A549 (cell line): Measurements from ENCODE around the gene FOSL2. TPM values are rescaled to one million over a fixed set of nuclear protein-coding genes. Genes with fewer than 3 reads are reported as not detected.

Experiments
- ATAC-seq, 2 experiments: fragments of 200-7000 bp in 1 of 2; fragments of >200 bp in 1 of 2; cut with Nextera tagmentation in 1 of 2; cut with Tn5 transposase in 1 of 2; 3 replicates each; pipeline versions ENCODE4 v1.8.0 to v1.9.1; 2018 to 2020; ENCODE audit warnings: mild to moderate bottlenecking in 1 of 2, moderate library complexity in 1 of 2
- CTCF ChIA-PET: fragments of 300-600 bp; sonication (Branson Sonifier 250); formaldehyde crosslinking; extraction: SDS; loops from one replicate; lab custom pipeline; 2021; ENCODE audit warnings: antibody characterized with exemption, inconsistent platforms; lab: Yijun Ruan, JAX
- POLR2A ChIA-PET: fragments of 350-600 bp; formaldehyde crosslinking; extraction: SDS; loops from one replicate; lab custom pipeline; 2021; ENCODE audit warnings: antibody characterized with exemption, inconsistent platforms; lab: Yijun Ruan, JAX
- DNase-seq, 2 experiments: peaks; one replicate each; pipeline versions ENCODE4 v3.0.0 to v3.0.0-alpha.2; 2011 to 2016; ENCODE audit warnings: low read depth in 1 of 2, low spot score in 1 of 2
- FAIRE-seq: peaks from 2 replicates; lab custom pipeline; 2011; peaks lifted over from hg19 to GRCh38; lab: Jason Lieb, UNC
- H3K27ac ChIP-seq, 2 experiments: fragments of >200 bp; sonication (Bioruptor Twin); formaldehyde crosslinking; 3 replicates each; pipeline ENCODE4 v1.5.1; 2016 to 2017
- H3K4me1 ChIP-seq: fragments of >200 bp; sonication (Bioruptor Twin); formaldehyde crosslinking; 3 replicates; pipeline ENCODE4 v1.6.1; 2016
- H3K4me2 ChIP-seq: fragments of >200 bp; sonication (Bioruptor Twin); formaldehyde crosslinking; 3 replicates; pipeline ENCODE4 v1.6.1; 2016
- H3K4me3 ChIP-seq: fragments of >200 bp; sonication (Bioruptor Twin); formaldehyde crosslinking; 3 replicates; pipeline ENCODE4 v1.5.1; 2016
- H3K9me3 ChIP-seq: fragments of >200 bp; sonication (Bioruptor Twin); formaldehyde crosslinking; 3 replicates; pipeline ENCODE4 v1.6.1; 2016
- BHLHE40 ChIP-seq: IDR thresholded peaks from 2 replicates; pipeline ENCODE4 v1.6.1; 2012; ENCODE audit warnings: low read depth, low read length, inconsistent platforms
- CBX8 ChIP-seq: fragments of 200-600 bp; sonication (generic); IDR thresholded peaks from 2 replicates; pipeline ENCODE4 v1.6.1; 2016
- EHMT2 ChIP-seq: fragments of 200-600 bp; sonication (generic); IDR thresholded peaks from 2 replicates; pipeline ENCODE4 v1.6.1; 2016; ENCODE audit warnings: antibody characterized with exemption, low read depth, mild to moderate bottlenecking, moderate library complexity
- FOSB ChIP-seq: fragments of 250-450 bp; sonication (Bioruptor Pico); IDR thresholded peaks from 2 replicates; pipeline ENCODE4 v1.5.0; 2020; ENCODE audit warnings: mild to moderate bottlenecking, moderate library complexity
- FOXS1 ChIP-seq: fragments of 250-450 bp; sonication (Bioruptor Pico); IDR thresholded peaks from 2 replicates; pipeline ENCODE4 v1.5.0; 2020; ENCODE audit warnings: mild to moderate bottlenecking, moderate library complexity
- GATA3 ChIP-seq: IDR thresholded peaks from 2 replicates; pipeline ENCODE4 v1.6.1; 2012; ENCODE audit warnings: borderline replicate concordance
- HDAC2 ChIP-seq: fragments of 200-600 bp; sonication (generic); IDR thresholded peaks from 2 replicates; pipeline ENCODE4 v1.6.1; 2016
- HOXB5 ChIP-seq: fragments of 250-450 bp; sonication (Bioruptor Pico); IDR thresholded peaks from 2 replicates; pipeline ENCODE4 v1.5.0; 2020; ENCODE audit warnings: mild to moderate bottlenecking, moderate library complexity
- MYC ChIP-seq: IDR thresholded peaks from 2 replicates; pipeline ENCODE4 v1.6.1; 2012; ENCODE audit warnings: mild to moderate bottlenecking, inconsistent platforms, low read length, improper control_type of control experiment, borderline replicate concordance
- NPAS2 ChIP-seq: fragments of 250-450 bp; sonication (Bioruptor Pico); IDR thresholded peaks from 2 replicates; pipeline ENCODE4 v1.8.0; 2022; ENCODE audit warnings: mild to moderate bottlenecking, moderate library complexity, borderline replicate concordance
- NR3C1 ChIP-seq: fragments of >200 bp; sonication (Bioruptor Twin); formaldehyde crosslinking; IDR thresholded peaks from 3 replicates; pipeline ENCODE4 v1.6.1; 2017
- PHF8 ChIP-seq: fragments of 200-600 bp; sonication (generic); IDR thresholded peaks from 2 replicates; pipeline ENCODE4 v1.6.1; 2016; ENCODE audit warnings: low read depth, mild to moderate bottlenecking, antibody characterized with exemption, moderate library complexity, borderline replicate concordance
- POLR2A ChIP-seq: IDR thresholded peaks from 2 replicates; pipeline ENCODE4 v1.6.1; 2012; ENCODE audit warnings: mild to moderate bottlenecking, low read length
- SMC3 ChIP-seq: fragments of >200 bp; sonication (Bioruptor Twin); formaldehyde crosslinking; IDR thresholded peaks from 3 replicates; pipeline ENCODE4 v1.6.1; 2018; ENCODE audit warnings: inconsistent platforms
- SREBF2 ChIP-seq: fragments of 450-650 bp; IDR thresholded peaks from 2 replicates; pipeline ENCODE4 v1.6.1; 2014; ENCODE audit warnings: mild to moderate bottlenecking, moderate library complexity
- TFCP2L1 ChIP-seq: fragments of 250-450 bp; sonication (Bioruptor Pico); IDR thresholded peaks from 2 replicates; pipeline ENCODE4 v1.5.0; 2021; ENCODE audit warnings: mild to moderate bottlenecking
- ZFP36 ChIP-seq: fragments of 450-650 bp; IDR thresholded peaks from 2 replicates; pipeline ENCODE4 v1.6.1; 2014; ENCODE audit warnings: borderline replicate concordance; ENCODE audit not compliant: partially characterized antibody
- ZNF302 ChIP-seq: fragments of 250-450 bp; sonication (Bioruptor Pico); IDR thresholded peaks from 2 replicates; pipeline ENCODE4 v1.9.0; 2021; ENCODE audit warnings: inconsistent platforms, mild to moderate bottlenecking, moderate library complexity
- WGBS: methylation state at CpG from one replicate; pipeline ENCODE4 v1.1.6; 2017; ENCODE audit errors: missing lambda C conversion rate; 5-methylcytosine and 5-hydroxymethylcytosine counted together
- polyA plus RNA-seq, 4 experiments: library from polyadenylated mRNA; depleted of rRNA in 3 of 4; stranded (reverse); fragments of >200 nt; fragmentation: RNase III in 1 of 4; extraction: RNeasy Plus Mini Kit Qiagen cat#74134 plus additional on column Dnase treatment in 1 of 4; gene quantifications; 2 replicates in 3 of 4; 3 replicates in 1 of 4; pipeline ENCODE4 v1.2.3, GENCODE V29; 2011 to 2017
- TF ChIP-seq, protein P1 (sequence below): IDR thresholded peaks from 2 replicates; pipeline ENCODE4 v1.6.1; 2012; ENCODE audit warnings: low read depth, borderline replicate concordance
- TF ChIP-seq, protein P2 (sequence below): IDR thresholded peaks from 2 replicates; pipeline ENCODE4 v1.6.1; 2012
- TF ChIP-seq, protein P3 (sequence below): fragments of 200-600 bp; sonication (generic); IDR thresholded peaks from 2 replicates; pipeline ENCODE4 v1.6.1; 2016; ENCODE audit warnings: antibody characterized with exemption, mild to moderate bottlenecking, moderate library complexity
- TF ChIP-seq, protein P4 (sequence below): fragments of 150-350 bp; IDR thresholded peaks from 2 replicates; pipeline ENCODE4 v1.6.1; 2014; ENCODE audit warnings: low read depth, mild to moderate bottlenecking, low read length
- TF ChIP-seq, protein P5 (sequence below): fragments of >200 bp; sonication (Bioruptor Twin); formaldehyde crosslinking; IDR thresholded peaks from 3 replicates; pipeline ENCODE4 v1.5.1; 2016

Gene FOSL2
- polyA plus RNA-seq, 2 of the 4 experiments (the other 2 are of a cell fraction), result 45.7 to 73.4 TPM

DNA sequence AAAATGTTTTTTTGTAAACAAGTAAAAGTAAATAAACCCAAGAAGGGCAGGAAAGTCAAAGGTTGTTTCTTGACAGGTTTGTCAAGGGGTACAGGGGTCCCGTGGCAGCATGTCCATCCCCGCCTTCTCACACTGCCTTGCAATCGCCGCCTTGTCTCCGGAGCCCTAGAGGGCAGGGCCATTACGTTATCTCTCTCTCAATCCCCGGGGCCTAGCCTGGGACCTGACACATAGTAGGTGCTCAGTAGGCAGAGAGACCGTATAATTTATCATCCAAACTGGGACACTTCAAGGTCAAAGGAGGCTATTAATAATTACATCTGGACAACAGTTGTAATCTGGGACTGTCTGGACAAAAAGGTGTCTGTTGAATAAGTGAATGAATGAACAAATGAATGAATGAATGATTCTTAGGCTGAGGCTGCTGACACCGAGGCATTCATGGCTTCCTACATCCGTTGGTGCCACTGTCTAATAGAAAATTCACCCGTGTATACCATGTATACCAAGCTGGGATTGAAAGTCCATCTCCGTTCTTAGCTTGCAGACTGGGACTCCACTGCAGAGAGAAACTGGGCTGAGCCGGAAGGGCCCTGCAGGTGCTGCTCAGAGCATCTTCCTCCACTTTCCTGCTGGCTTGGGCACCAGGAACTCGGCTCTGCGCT is 58.4 kb downstream of the FOSL2 start:
- 88% methylated on average over 15 of the region's 15 CpGs for WGBS
- CTCF ChIA-PET, result interaction anchor here (1.0 to 2.3 kb wide), 2 partner anchors 43 to 767 kb away, joined by 3 to 9 read pairs; no protein-coding TSS in a partner anchor
- Histone ChIP-seq H3K4me2 (no peak overlapping the region), H3K4me1 (peaks cover 60% of the 10 kb centered on the region), H3K4me3 (no peak overlapping the region), H3K9me3 (no peaks in the 10 kb centered on the region), H3K27ac (peak overlapping the region; percentile 70 to 87; a peak in 5 of 6 replicates)
- ATAC-seq (no peak), FAIRE-seq (no peak), DNase-seq (no peak)
- POLR2A ChIA-PET, result no interaction called here
- TF ChIP-seq NR3C1, result no peak
- TF ChIP-seq, protein P1, sequence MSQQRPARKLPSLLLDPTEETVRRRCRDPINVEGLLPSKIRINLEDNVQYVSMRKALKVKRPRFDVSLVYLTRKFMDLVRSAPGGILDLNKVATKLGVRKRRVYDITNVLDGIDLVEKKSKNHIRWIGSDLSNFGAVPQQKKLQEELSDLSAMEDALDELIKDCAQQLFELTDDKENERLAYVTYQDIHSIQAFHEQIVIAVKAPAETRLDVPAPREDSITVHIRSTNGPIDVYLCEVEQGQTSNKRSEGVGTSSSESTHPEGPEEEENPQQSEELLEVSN, result no peak
- TF ChIP-seq, protein P2, sequence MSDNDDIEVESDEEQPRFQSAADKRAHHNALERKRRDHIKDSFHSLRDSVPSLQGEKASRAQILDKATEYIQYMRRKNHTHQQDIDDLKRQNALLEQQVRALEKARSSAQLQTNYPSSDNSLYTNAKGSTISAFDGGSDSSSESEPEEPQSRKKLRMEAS, result no peak

DNA sequence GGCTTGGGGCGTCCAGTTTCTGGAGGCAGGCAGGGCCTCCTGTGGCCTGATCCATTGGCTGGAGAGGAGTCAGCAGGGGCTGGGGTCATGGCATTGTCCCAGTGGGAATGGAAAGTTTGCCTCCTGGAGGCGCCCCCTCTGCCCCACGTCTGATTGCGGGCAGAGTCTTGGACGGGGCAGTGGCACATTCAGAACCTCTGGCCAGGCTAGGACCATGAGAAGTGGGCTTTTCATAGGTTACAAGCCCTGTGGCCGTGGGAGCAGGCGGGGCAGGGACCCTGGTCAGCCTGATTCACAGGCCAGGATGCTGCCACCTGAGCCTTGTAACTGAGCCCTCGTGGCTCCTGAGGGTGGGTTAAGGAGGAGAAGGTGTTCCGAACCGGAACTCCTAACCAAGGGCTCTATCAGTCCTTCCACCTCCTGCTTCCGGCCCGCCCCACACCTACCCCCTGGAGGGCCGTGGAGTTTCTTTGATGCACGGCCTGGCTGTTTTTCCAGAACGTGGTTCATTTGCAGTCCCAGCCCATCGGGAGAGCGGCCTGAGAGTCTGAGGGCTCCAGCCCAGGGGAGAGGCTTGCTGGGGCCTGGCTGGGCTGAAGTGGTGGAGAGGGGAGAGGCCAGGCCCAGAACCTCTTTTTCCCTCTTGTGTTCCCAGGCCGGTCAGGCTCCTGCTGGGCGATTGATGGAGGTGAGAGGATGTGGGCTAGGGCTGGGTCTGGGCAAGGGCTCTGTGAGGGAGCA is 59.3 kb downstream of the FOSL2 start:
- WGBS, result 79% methylated on average over 19 of the region's 19 CpGs

DNA sequence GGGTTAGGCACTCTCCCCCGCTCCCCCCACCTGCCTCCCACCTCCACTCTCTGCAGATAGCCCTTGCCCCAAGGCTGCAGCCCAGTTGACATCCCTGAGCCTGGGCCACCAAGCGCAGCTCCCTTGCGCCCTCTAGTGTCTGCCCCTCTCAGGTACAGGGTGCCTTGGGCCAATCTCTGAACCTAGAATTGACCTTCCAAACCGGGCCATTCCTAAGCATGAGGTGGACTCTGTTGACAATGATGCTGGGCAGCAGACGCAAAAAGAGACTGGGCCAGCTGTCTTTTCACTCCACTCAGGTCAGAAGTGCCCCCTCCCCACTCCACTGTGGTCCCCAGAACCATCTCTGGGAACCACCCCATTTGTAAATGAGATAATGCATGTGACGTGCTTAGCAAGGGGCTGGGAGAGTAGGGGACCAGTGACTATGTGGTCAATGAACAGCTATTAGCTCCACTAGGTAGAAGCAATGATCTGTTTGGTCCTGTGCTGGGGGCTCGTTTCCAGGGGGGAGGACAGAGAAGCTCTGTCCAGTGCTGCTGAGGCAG is 60.0 kb downstream of the FOSL2 start:
- Histone ChIP-seq H3K27ac (peak overlapping the region; percentile 70 to 87), H3K9me3 (no peaks in the 10 kb centered on the region), H3K4me2 (no peak overlapping the region), H3K4me1 (peaks cover 44% of the 10 kb centered on the region), H3K4me3 (no peak overlapping the region)
- 19% methylated on average over 7 of the region's 7 CpGs for WGBS
- POLR2A ChIA-PET, result interaction anchor here (0.6 kb wide), 1 partner anchor 685 kb away, joined by 9 read pairs; no protein-coding TSS in a partner anchor
- DNase-seq, result peak; percentile 65 to 70
- no peak for FAIRE-seq
- CTCF ChIA-PET, result interaction anchor here (0.5 to 2.8 kb wide), 44 partner anchors 8 to 856 kb away, joined by 3 to 36 read pairs (median 5); no protein-coding TSS in a partner anchor
- peak; percentile 75 to 92 for ATAC-seq
- TF ChIP-seq, protein P3, sequence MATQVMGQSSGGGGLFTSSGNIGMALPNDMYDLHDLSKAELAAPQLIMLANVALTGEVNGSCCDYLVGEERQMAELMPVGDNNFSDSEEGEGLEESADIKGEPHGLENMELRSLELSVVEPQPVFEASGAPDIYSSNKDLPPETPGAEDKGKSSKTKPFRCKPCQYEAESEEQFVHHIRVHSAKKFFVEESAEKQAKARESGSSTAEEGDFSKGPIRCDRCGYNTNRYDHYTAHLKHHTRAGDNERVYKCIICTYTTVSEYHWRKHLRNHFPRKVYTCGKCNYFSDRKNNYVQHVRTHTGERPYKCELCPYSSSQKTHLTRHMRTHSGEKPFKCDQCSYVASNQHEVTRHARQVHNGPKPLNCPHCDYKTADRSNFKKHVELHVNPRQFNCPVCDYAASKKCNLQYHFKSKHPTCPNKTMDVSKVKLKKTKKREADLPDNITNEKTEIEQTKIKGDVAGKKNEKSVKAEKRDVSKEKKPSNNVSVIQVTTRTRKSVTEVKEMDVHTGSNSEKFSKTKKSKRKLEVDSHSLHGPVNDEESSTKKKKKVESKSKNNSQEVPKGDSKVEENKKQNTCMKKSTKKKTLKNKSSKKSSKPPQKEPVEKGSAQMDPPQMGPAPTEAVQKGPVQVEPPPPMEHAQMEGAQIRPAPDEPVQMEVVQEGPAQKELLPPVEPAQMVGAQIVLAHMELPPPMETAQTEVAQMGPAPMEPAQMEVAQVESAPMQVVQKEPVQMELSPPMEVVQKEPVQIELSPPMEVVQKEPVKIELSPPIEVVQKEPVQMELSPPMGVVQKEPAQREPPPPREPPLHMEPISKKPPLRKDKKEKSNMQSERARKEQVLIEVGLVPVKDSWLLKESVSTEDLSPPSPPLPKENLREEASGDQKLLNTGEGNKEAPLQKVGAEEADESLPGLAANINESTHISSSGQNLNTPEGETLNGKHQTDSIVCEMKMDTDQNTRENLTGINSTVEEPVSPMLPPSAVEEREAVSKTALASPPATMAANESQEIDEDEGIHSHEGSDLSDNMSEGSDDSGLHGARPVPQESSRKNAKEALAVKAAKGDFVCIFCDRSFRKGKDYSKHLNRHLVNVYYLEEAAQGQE, result no peak
- TF ChIP-seq FOSB (no peak), POLR2A (no peak), ZNF302 (no peak), SREBF2 (no peak), TFCP2L1 (no peak), SMC3 (peak; percentile 95), NR3C1 (no peak), PHF8 (no peak), NPAS2 (CRISPR knock-in tag) (no peak), FOXS1 (no peak)
- TF ChIP-seq, protein P4, sequence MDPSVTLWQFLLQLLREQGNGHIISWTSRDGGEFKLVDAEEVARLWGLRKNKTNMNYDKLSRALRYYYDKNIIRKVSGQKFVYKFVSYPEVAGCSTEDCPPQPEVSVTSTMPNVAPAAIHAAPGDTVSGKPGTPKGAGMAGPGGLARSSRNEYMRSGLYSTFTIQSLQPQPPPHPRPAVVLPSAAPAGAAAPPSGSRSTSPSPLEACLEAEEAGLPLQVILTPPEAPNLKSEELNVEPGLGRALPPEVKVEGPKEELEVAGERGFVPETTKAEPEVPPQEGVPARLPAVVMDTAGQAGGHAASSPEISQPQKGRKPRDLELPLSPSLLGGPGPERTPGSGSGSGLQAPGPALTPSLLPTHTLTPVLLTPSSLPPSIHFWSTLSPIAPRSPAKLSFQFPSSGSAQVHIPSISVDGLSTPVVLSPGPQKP, result no peak
- TF ChIP-seq, protein P5, sequence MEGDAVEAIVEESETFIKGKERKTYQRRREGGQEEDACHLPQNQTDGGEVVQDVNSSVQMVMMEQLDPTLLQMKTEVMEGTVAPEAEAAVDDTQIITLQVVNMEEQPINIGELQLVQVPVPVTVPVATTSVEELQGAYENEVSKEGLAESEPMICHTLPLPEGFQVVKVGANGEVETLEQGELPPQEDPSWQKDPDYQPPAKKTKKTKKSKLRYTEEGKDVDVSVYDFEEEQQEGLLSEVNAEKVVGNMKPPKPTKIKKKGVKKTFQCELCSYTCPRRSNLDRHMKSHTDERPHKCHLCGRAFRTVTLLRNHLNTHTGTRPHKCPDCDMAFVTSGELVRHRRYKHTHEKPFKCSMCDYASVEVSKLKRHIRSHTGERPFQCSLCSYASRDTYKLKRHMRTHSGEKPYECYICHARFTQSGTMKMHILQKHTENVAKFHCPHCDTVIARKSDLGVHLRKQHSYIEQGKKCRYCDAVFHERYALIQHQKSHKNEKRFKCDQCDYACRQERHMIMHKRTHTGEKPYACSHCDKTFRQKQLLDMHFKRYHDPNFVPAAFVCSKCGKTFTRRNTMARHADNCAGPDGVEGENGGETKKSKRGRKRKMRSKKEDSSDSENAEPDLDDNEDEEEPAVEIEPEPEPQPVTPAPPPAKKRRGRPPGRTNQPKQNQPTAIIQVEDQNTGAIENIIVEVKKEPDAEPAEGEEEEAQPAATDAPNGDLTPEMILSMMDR, result peak; percentile 94

More for the DNA sequence above, 59.3 kb downstream of the FOSL2 start:
- no peaks in the 10 kb centered on the region for H3K9me3 ChIP-seq
- peak; percentile 41 to 66 for ATAC-seq
- TF ChIP-seq GATA3 (no peak), BHLHE40 (no peak), MYC (no peak), ZFP36 (no peak), CBX8 (no peak), HOXB5 (CRISPR knock-in tag) (no peak), HDAC2 (no peak), SREBF2 (no peak), NR3C1 (no peak), EHMT2 (no peak)
- TF ChIP-seq, protein P1, result no peak
- TF ChIP-seq, protein P2, result no peak
- peaks cover 51% of the 10 kb centered on the region for H3K4me1 ChIP-seq
- DNase-seq, result no peak
- ChIA-PET POLR2A (no interaction called here), CTCF (interaction anchor here (0.6 to 2.8 kb wide), 34 partner anchors 8 to 768 kb away, joined by 3 to 36 read pairs (median 7); no protein-coding TSS in a partner anchor)
- no peak for FAIRE-seq
- H3K4me3 ChIP-seq, result no peak overlapping the region
- no peak overlapping the region for H3K4me2 ChIP-seq
- H3K27ac ChIP-seq, result peak overlapping the region; percentile 70 to 87
